GM10266 (cell line): ENCODE data around the gene PHACTR1.

Experiments used
- DNase-seq: peaks from one replicate; pipeline ENCODE4 v3.0.0; 2012; ENCODE audit errors: extremely low spot score
- TF ChIP-seq, protein P1 (sequence below): IDR thresholded peaks from 2 replicates; pipeline ENCODE4 v1.5.1; 2012; ENCODE audit warnings: mild to moderate bottlenecking, low read depth; ENCODE audit not compliant: control insufficient read depth, insufficient read depth; ENCODE audit errors: missing control alignments

Gene PHACTR1

DNA sequence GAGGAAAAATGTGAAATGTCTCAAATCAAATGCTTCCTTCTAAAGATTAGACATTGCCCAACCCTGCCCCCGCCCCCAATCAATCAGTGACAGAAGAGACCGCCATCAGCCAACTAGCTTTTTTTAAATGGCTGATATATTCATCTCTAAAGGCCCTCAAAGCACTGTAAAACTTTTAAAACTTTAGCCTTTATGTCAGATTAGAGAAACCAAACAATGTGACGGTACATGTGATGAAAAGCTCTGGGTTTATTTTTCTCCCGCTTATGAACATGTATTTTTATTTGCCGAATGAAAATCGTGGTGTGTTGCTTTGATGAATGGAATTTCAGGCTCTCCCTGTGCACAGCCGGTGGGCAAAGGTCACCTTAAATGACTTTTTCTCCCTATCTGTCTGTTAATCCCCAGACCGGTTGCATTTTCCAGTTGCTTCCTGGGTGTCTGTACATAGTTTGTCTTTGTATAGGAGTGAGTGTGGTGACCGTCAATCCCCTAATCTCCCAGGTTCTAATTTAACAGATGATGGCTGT, 573.3 kb downstream of the PHACTR1 start:
- no peak for DNase-seq
- TF ChIP-seq, protein P1, sequence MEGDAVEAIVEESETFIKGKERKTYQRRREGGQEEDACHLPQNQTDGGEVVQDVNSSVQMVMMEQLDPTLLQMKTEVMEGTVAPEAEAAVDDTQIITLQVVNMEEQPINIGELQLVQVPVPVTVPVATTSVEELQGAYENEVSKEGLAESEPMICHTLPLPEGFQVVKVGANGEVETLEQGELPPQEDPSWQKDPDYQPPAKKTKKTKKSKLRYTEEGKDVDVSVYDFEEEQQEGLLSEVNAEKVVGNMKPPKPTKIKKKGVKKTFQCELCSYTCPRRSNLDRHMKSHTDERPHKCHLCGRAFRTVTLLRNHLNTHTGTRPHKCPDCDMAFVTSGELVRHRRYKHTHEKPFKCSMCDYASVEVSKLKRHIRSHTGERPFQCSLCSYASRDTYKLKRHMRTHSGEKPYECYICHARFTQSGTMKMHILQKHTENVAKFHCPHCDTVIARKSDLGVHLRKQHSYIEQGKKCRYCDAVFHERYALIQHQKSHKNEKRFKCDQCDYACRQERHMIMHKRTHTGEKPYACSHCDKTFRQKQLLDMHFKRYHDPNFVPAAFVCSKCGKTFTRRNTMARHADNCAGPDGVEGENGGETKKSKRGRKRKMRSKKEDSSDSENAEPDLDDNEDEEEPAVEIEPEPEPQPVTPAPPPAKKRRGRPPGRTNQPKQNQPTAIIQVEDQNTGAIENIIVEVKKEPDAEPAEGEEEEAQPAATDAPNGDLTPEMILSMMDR, result no peak

DNA sequence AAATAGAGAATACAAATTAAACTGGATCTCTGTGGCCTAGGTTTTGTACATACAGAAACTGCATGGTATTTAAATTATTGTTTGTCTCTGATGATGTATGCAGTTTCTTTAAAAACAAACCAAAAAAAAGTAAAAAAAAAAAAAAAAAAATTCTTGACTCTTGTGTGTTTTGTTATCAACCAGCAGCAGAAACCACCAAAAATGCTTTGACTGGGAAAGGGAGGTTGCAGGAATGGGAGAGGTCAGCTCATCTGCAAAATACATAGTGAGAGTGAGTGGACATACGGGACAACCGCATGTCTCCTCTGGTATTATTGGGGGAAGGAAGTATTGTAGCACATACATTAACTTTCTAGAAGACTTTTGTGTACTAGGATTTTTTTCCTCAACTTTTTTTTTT, 573.8 kb downstream of the PHACTR1 start:
- DNase-seq, result no peak
- TF ChIP-seq, protein P1, result no peak

DNA sequence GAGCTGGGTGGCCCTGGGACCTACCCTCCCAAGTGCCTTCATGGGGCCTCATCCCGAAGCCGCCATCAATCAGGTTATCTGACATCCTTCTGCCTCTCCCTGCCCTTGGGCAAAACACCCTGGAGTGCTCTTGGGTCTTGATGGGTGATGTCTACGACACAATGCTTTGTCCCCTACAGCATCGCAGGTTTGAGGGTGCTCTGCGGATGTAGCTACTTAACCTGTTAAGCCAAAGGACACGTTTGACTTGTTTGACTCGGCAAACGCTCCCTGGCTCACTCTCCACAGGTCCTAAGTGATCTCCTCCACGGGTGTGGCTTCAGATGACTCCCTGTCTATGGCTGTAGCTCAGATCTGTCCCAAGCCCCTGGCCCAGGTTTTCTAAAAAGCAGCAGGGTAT, 576.2 kb downstream of the PHACTR1 start:
- DNase-seq, result no peak
- TF ChIP-seq, protein P1, result no peak

DNA sequence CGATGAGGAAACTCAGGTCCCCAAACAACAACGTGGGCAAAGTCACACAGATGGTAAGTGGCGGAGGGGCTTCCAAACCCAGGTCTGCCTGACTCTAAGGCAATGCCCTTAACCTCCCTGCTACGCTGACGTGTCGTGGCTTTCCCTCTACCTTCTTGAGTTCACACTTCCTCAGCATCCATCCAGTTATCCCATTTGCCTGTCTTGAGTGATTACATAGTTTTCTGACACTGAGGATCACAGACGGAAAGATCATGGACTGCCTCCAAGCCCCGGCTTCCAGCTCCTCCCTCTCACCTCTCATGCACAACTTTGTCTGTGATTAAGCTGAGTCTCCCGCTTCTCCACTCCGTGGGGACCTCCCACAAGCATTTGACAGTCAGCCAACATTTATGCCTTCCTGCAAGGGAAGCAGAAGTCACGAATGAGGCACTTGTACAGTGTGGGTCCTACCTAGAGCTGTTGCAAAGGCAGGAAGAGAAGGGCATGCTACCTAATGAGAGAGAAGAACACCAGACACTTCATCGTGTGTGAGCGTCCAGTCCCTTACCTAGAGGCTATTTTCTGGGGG, 578.0 kb downstream of the PHACTR1 start:
- TF ChIP-seq, protein P1, result no peak
- no peak for DNase-seq

DNA sequence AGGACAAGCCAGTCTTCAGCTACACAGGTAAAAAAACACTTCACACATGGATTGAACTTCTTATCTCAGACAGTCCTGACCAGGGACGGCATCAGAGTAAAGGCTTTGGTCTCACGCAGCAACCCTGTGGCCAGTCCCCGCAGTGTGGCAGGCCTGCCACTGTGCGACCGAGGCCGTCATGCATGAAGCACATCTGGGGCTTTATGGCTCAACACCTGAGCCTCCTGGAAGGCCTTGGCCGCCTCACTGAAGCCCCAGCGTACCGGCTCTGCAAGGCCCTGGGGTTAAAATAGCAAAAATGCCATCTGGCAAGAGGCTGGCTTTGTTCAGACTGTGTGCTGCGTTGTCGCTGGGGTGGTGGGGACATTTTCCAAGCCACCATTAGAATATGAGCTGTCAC, 579.0 kb downstream of the PHACTR1 start:
- DNase-seq, result no peak
- TF ChIP-seq, protein P1, result no peak

DNA sequence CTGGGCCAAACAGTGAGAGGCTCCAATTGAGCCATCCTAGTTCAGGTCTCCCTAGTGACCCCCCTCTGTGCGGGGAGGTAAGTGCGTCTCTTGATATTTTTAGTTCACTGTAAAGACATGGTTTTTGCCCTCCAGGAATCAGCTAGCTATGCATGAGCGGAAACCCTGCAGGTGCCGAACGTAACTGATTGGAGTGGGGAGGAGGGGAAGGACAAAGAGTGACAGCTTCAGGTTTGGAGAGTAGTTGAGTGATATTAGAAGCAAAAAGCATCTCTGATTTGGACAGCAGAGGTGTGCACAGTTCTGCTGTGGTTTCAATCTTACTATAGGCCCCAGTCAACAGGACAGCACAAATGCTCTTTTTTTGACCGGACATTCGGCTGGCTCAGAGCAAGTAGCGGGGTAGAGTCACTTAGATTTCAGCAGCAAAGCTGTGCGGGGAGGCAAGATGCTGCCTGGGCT, 580.0 kb downstream of the PHACTR1 start:
- TF ChIP-seq, protein P1, result no peak
- no peak for DNase-seq

DNA sequence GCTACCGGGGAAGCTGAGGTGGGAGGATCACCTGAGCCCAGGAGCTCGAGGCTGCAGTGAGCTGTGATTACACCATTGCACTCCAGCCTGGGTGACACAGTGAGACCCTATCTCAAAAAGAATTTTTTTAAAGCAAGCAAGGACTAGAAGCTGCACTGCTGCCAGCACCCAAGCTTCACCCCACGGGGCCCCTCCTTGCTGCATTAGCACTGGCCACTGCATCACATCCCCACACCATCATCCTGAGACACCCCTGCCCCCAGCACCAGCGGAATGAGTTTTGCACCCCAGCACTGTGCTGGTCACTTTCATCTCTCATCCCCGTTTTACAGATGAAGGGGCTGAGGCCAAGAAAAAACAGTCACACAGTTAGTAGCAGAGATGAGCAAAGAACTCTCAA, 580.8 kb downstream of the PHACTR1 start:
- TF ChIP-seq, protein P1, result no peak
- DNase-seq, result no peak
